Muscle layer of colon (tissue), 2 donors: ENCODE measurements around the gene HCN4.

Experiments
- H3K27ac ChIP-seq: one replicate; pipeline ENCODE4 v1.7.0; 2013; ENCODE audit warnings: low read depth, mild to moderate bottlenecking, low read length, moderate library complexity
- H3K27me3 ChIP-seq, 2 donors: one replicate each; pipeline ENCODE4 v1.7.0; 2013; ENCODE audit warnings: low read length in 2 of 2, mild to moderate bottlenecking in 2 of 2; ENCODE audit not compliant: insufficient read depth in 2 of 2, control insufficient read depth in 1 of 2
- H3K36me3 ChIP-seq: one replicate; pipeline ENCODE4 v1.7.0; 2013; ENCODE audit warnings: mild to moderate bottlenecking, low read length; ENCODE audit not compliant: insufficient read depth
- H3K4me1 ChIP-seq: one replicate; pipeline ENCODE4 v1.7.0; 2013; ENCODE audit warnings: mild to moderate bottlenecking, low read length; ENCODE audit not compliant: insufficient read depth
- H3K4me3 ChIP-seq, 2 donors: one replicate each; pipeline ENCODE4 v1.7.0; 2013; ENCODE audit warnings: low read length in 2 of 2, low read depth in 1 of 2, mild to moderate bottlenecking in 1 of 2, moderate library complexity in 1 of 2
- H3K9ac ChIP-seq: one replicate; pipeline ENCODE4 v1.7.0; 2013; ENCODE audit warnings: low read length
- H3K9me3 ChIP-seq: one replicate; pipeline ENCODE4 v1.7.0; 2013; ENCODE audit warnings: mild to moderate bottlenecking, low read length
- donor health status: abdominal sarcoma.
- donor health status: Adenocarcinoma of cecum.

Gene HCN4

DNA sequence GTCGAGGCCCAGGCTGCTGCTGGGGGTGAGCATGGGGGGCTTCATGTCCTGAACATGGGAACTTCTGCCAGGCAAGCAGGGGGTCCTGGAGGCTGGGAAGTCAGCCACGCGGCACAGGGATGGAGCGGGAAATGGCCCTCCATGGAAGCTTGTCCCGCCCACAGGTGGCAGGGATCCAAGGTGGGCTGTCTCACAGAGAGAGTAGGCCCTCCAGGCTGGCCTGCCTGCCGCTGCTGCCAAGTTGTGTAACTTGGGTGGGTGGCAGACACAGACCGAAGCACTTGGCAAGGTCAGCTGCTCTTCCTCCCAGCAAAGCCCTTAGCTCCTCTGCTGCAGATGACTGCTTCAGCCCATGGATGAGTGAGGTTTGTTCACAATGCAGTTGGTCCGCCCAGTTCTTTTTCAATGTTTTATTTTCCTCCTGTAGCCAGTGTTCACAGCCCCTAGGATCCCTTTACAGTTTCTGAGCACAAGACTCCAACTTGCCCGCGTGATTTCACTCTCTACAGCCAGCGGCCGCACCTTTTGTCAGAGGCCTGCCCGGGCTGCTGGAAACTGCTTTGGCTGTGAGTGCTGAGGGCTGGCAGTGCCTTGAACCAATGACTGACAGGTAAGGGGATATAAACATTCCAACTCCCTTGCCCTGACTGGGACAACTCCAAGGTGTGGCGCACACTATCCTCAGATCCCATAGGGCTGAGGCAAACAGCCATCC is 26.7 kb downstream of the HCN4 start:
- Histone ChIP-seq H3K27ac (no peak overlapping the region), H3K9me3 (no peaks in the 10 kb centered on the region)

DNA sequence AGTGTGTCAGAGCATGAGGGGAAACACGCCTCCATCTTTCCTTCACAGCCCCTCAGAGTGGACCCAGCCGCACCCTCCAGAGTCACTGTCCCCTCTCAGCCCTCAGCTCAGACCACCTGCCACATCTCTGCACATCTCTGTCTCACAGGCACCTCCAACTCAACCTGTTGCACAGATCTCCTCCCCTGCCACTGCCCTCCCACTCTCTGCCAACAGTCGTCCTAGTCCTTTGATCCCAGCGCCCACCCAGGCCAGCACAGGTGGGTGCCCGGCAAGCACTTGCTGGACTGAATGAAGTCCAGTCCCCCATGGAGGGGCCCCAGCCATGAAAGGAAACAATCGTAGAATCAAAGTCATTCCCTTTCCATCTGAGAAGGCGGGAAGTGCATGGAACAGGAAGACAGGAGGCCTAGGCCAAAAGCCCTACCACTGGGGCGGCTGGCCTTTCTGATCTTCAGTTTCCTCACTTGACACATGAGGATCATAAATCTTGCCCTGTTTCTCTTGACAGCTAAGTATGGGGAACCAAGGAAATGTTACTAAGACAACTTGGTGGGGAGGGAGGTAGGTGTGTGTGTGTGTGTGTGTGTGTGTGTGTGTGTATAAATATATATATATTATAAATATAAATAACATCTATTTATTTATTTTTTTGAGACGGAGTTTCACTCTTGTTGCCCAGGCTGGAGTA is 28.1 kb downstream of the HCN4 start:
- H3K36me3 ChIP-seq: no peaks in the 10 kb centered on the region
- no peaks in the 10 kb centered on the region for H3K27me3 ChIP-seq
- no peaks in the 10 kb centered on the region for H3K4me1 ChIP-seq
- no peak overlapping the region for H3K9ac ChIP-seq
- no peaks in the 10 kb centered on the region for H3K9me3 ChIP-seq
- no peak overlapping the region for H3K4me3 ChIP-seq
- H3K27ac ChIP-seq: no peak overlapping the region

More for the DNA sequence above, 26.7 kb downstream of the HCN4 start:
- Histone ChIP-seq H3K27me3 (no peaks in the 10 kb centered on the region), H3K4me3 (no peak overlapping the region), H3K36me3 (no peaks in the 10 kb centered on the region), H3K9ac (no peak overlapping the region), H3K4me1 (no peaks in the 10 kb centered on the region)

DNA sequence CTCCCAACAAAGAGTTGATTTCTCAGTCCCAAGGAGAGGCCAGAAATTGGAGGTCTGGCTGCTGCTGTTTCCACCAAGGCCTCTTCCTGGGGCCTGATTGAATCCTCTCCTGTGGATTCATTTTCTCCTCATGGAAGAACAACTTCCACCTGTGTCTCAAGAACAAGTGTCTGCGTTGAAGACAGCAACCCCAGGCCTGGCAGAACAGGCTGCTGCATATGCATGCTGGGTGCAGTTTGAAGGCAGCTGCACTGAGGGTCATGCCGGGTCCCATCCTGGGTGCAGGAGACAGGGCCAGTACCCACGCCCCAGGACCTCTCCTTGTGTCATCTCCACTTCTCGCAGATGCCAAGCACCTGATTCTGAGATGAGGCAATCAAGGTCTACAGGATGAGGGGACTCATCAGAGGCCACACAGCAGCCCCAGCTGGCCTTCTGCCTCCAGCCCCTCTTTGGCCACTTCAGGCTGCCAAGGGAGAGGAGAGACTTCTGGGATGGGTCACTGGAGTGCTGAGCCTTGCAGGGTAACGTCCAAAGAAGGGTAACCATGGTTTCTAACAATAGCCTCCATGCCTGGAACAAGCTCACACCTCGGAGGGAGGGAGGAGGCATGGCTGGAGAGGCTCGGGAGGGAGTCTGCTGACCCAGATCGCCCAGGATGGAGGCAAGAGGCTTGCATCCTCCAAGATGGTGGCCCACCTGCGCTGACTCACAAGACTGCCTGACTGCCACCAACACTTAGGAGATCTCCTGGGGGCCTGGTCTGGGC is 30.0 kb downstream of the HCN4 start:
- Histone ChIP-seq H3K36me3 (no peaks in the 10 kb centered on the region), H3K4me1 (no peaks in the 10 kb centered on the region), H3K9ac (no peak overlapping the region), H3K9me3 (no peaks in the 10 kb centered on the region), H3K4me3 (no peak overlapping the region), H3K27ac (no peak overlapping the region), H3K27me3 (no peaks in the 10 kb centered on the region)

DNA sequence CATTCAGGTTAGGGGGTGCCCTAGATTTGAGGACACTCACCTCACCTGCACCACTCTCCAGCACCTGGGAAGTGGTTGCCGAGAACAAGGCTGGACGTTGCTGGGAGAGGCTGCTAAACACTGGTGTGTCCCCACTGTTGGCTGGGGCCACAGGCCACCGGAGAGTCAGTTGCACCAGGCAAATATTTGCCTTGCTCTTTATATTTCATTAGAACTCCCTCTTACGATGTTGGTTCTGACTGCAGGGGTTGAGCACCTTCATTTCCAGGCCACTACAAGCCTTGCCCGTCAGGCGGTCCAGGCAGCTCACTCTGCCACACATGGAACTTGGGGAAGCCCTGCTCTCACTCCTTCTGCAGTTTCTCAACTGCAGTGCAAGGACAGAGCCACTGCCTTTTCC is 30.7 kb downstream of the HCN4 start:
- Histone ChIP-seq H3K4me1 (no peaks in the 10 kb centered on the region), H3K9me3 (no peaks in the 10 kb centered on the region), H3K9ac (no peak overlapping the region), H3K36me3 (no peaks in the 10 kb centered on the region), H3K4me3 (no peak overlapping the region), H3K27me3 (no peaks in the 10 kb centered on the region), H3K27ac (no peak overlapping the region)

DNA sequence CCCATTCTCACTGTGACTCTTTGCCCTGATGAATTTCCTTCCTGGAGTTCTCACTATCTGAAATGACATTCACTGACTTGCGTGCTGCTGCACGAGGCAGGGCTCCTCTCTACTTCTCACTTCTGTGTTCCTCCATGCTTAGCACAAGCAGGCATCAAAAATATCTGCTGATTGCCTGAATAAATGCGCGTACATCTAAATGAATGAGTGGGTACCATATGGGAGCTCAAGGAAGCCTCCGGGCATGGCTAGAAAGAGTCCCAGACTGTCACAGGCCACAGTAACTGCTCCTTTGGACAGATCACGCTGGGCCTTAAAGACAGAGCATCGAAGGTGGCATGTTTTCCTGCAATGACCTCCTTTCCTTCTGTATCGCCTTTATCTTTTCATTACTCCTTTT is 31.6 kb downstream of the HCN4 start:
- H3K4me1 ChIP-seq: no peaks in the 10 kb centered on the region
- no peaks in the 10 kb centered on the region for H3K9me3 ChIP-seq
- no peak overlapping the region for H3K4me3 ChIP-seq
- H3K36me3 ChIP-seq: no peaks in the 10 kb centered on the region
- no peak overlapping the region for H3K27ac ChIP-seq
- H3K27me3 ChIP-seq: no peaks in the 10 kb centered on the region
- H3K9ac ChIP-seq: no peak overlapping the region

DNA sequence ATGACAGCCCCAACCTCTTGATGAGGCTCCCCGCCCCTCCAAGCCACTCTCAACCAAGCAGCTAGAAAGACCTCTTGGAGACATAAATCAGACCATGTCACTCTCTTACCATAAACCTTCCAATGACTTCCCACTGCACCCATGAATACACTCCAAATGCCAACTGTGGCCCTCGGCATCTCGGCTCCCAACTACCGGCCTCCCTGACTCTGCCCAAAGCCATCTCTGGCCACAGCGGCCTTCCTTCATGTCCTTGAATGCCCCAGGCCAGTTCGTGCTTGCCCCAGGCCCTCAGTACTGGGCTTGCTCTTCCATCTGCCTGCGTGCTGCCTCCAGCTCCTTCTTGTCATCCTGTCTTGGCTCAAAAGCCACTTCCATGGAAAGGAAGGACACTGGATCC is 32.0 kb downstream of the HCN4 start:
- no peak overlapping the region for H3K27ac ChIP-seq
- H3K4me3 ChIP-seq: no peak overlapping the region
- no peaks in the 10 kb centered on the region for H3K4me1 ChIP-seq
- H3K9ac ChIP-seq: no peak overlapping the region
- no peaks in the 10 kb centered on the region for H3K9me3 ChIP-seq
- H3K27me3 ChIP-seq: no peaks in the 10 kb centered on the region
- H3K36me3 ChIP-seq: no peaks in the 10 kb centered on the region

DNA sequence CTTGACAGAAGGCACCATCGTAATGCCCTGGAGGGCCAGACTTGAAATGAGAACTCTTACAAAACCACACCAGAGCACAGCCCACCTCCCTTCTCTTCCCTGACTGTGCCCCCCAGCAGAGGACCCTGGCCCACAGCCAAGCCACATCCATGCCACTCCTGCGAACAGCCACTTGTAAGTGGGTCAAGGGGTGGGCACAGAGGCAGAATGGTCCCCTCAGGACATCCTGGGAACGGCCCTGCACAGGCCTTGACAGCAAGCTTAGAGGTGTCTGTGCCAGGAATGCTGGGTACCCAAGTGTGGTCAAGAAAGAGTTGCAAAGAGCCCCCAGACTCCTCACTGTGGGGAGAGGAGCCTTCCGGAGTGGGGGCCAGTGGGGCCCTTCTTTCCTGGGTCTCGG is 33.3 kb downstream of the HCN4 start:
- H3K27ac ChIP-seq: no peak overlapping the region

DNA sequence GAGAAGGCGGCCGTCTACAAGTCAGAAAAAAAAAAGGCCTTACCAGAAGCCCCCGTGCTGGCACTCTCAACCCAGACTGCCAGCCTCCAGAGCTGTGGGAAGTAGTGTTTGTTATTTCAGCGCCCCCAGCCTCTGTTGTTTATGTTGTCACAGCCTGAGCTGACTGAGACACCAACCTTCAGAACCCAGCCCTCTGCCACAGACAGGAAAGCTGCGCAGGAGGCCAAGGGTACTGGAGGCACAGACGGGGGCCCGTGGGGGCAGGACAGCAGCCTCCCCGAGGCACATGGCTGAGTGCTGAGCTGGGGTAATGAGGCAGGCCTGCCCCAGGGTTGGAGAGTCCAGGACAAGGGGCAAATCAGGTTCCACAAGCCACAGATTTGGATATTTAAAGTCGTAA is 33.7 kb downstream of the HCN4 start:
- no peak overlapping the region for H3K9ac ChIP-seq
- no peak overlapping the region for H3K4me3 ChIP-seq
- no peaks in the 10 kb centered on the region for H3K4me1 ChIP-seq
- no peak overlapping the region for H3K27ac ChIP-seq
- H3K9me3 ChIP-seq: no peaks in the 10 kb centered on the region
- H3K36me3 ChIP-seq: no peaks in the 10 kb centered on the region
- no peaks in the 10 kb centered on the region for H3K27me3 ChIP-seq

More for the DNA sequence above, 33.3 kb downstream of the HCN4 start:
- Histone ChIP-seq H3K27me3 (no peaks in the 10 kb centered on the region), H3K4me1 (no peaks in the 10 kb centered on the region), H3K36me3 (no peaks in the 10 kb centered on the region), H3K4me3 (no peak overlapping the region), H3K9ac (no peak overlapping the region), H3K9me3 (no peaks in the 10 kb centered on the region)

DNA sequence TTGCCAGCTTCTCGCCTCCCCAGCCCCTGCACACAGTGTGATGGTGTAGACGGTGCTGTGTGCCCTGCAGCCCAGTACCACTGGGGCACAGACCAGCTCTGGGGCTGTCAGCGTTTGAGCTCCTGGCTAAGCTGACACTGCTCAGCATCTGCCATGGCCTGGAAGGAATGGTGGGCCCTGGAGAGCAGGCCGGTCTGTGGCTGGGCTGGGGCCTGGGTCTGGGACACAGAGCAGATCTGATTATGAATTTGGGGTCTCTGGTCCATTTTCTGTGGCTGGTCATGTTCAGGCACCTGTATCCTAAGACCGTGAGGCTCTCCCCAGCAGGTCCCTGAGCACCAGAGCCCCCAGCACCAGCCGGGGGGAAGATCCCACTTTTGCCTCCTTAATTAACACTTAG is 34.7 kb downstream of the HCN4 start:
- H3K4me3 ChIP-seq: no peak overlapping the region
- no peak overlapping the region for H3K9ac ChIP-seq
- no peaks in the 10 kb centered on the region for H3K4me1 ChIP-seq

DNA sequence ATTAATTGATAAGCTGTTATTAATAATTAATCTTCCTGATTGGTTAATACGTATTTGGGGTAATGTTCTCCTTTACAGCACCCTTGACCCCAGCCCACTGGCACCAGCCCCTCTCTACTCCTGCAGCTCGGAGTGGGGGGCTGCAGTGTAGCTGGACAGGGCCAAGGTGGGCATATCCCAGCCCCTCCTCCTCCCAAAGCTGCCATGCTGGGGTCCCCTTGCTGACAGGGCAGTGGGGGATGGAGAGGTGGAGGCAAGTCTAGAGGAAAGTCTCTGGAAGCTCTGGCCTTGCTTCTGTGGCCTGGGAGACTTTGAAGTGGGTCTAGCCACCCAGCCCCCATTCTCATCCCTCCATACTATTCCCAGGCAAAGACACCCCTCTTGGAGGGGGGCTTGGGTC is 35.8 kb downstream of the HCN4 start:
- Histone ChIP-seq H3K27me3 (no peaks in the 10 kb centered on the region), H3K9me3 (no peaks in the 10 kb centered on the region), H3K36me3 (no peaks in the 10 kb centered on the region), H3K4me3 (no peak overlapping the region), H3K9ac (no peak overlapping the region), H3K27ac (no peak overlapping the region), H3K4me1 (no peaks in the 10 kb centered on the region)

More for the DNA sequence above, 34.7 kb downstream of the HCN4 start:
- Histone ChIP-seq H3K9me3 (no peaks in the 10 kb centered on the region), H3K27ac (no peak overlapping the region), H3K36me3 (no peaks in the 10 kb centered on the region), H3K27me3 (no peaks in the 10 kb centered on the region)

DNA sequence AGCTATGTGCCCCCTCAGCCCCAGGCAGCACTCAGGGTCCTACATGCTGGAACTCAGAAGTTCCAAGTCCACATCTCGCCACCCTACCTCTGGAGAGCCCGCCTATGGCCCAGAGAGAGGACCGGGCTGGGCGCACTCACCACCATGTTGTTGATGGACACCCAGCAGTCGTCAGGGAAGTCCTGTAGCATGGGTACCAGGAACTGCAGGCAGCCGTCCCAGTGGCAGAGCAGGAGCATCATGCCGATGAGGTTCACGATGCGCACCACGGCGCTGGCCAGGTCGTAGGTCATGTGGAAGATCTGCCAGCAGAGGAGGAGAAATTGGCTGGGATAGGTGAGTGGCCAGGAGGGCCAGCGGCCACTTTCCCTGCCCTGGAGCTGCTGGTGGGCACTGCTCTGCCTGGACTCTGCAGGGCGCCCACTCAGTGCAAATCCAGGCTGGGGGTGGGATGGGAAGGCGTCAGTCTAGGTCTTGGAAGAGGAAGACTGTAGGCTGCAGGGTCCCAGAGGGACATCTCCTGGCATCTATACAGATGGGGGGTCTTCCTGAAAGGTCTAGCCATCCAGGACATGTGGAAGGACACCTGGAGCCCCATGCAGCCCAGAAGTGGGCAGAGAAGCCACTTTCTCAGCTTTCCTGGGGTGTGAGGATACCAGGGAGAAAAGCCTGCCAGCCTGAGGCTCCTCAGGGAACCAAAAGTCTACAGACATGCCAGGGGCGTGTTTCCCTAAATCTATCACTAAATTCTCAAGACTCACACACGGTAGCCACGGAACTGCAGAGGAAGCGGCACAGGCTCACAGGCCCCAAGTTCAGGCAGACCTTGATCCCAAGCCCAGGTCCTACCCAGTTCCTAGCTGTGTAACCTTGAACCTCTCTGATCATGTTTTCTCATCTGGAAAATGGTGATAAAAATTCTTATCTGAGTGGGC is 36.5 kb downstream of the HCN4 start:
- H3K4me3 ChIP-seq: no peak overlapping the region
- no peak overlapping the region for H3K27ac ChIP-seq
- H3K27me3 ChIP-seq: no peaks in the 10 kb centered on the region
- H3K9me3 ChIP-seq: no peaks in the 10 kb centered on the region
- no peaks in the 10 kb centered on the region for H3K36me3 ChIP-seq
- H3K4me1 ChIP-seq: no peaks in the 10 kb centered on the region
- no peak overlapping the region for H3K9ac ChIP-seq
